NCI-H146 treated with DMSO at 0.1 percent for 48 hours (cell line): ENCODE data around the gene TIGD3.

Experiments used
- DNase-seq: peaks from one replicate; lab custom pipeline; 2025; ENCODE audit not compliant: unreplicated experiment; lab: John Stamatoyannopoulos, UW

Gene TIGD3, protein sequence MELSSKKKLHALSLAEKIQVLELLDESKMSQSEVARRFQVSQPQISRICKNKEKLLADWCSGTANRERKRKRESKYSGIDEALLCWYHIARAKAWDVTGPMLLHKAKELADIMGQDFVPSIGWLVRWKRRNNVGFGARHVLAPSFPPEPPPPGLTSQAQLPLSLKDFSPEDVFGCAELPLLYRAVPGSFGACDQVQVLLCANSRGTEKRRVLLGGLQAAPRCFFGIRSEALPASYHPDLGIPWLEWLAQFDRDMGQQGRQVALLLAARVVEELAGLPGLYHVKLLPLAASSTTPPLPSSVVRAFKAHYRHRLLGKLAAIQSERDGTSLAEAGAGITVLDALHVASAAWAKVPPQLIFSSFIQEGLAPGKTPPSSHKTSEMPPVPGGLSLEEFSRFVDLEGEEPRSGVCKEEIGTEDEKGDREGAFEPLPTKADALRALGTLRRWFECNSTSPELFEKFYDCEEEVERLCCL

DNA sequence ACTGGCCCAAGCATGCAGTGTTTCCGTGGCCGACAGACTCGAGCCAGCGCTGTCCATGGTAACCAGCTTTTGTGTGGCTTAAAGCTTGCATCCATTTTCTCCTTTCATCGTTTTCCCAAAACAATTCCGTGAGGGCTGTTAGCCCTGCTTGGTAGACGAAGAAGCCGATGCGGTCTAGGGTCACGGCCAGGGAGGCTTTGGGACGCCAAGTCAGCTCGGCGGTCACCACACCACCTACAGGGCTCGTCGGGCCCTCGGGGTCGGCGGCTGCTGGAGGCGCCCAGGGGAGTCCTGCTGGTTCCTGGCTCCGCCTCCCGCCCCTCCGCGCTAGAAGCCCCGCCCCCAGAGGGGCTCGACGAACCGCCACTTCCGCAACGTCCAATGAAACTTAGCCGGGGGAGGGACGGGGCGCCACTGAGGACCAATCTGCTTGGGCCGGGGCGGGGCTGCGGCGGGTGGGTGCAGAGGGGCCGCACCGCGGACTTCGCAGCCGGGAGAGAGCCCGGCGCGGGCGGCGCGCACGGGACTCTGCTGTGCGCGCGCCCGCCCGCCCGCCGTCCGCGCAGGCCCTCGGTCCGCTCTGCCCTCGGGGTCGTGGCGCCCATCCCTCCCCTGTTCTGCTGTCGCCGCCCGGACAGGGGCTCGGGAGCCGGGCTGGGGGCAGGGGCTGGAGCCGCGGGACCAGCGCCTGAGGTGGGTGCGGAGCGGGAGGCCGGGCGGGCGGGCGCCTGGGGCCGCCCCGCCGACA is at the start of gene TIGD3:
Gene TIGD3 (plus strand): TSS at position 487 of the 748 bp plus-strand sequence. CDS start 1,058 bp downstream, outside the sequence.
- DNase-seq: peak; percentile 95

DNA sequence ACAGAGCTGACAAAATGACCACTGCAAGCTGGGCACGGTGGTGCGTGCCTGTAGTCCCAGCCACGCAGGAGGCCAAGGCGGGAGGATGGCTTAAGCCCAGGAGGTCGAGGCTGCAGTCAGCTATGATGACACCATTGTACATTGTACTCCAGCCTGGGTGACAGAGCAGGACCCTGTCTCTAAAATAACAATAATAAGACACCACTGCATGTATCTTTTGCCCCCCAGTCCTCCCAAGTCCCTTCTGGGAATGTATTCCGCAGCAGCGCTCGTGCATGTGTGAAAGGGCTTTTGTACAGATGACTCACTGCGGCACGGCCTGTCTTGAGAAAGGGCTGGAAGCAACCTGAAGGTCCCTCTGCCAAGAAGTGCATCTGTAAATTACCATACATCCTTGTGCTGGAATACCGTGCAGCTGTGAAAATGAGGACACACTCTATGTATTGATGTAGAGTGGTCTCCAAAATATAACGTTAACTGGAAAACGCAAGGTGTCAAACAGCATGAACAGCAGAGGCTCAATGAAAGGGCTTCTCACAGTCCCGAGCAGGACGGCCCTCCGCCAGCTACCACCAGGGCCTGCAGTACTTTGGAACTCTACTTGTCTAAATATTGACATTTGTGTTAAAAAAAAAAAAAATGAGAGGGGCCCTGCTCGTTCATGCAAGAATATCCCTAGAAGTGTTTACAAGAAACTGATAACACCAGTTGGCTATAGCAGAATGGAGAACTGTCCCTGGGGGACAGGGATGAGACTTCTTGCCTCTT is 48.9 kb upstream of the TIGD3 start:
- DNase-seq: no peak

DNA sequence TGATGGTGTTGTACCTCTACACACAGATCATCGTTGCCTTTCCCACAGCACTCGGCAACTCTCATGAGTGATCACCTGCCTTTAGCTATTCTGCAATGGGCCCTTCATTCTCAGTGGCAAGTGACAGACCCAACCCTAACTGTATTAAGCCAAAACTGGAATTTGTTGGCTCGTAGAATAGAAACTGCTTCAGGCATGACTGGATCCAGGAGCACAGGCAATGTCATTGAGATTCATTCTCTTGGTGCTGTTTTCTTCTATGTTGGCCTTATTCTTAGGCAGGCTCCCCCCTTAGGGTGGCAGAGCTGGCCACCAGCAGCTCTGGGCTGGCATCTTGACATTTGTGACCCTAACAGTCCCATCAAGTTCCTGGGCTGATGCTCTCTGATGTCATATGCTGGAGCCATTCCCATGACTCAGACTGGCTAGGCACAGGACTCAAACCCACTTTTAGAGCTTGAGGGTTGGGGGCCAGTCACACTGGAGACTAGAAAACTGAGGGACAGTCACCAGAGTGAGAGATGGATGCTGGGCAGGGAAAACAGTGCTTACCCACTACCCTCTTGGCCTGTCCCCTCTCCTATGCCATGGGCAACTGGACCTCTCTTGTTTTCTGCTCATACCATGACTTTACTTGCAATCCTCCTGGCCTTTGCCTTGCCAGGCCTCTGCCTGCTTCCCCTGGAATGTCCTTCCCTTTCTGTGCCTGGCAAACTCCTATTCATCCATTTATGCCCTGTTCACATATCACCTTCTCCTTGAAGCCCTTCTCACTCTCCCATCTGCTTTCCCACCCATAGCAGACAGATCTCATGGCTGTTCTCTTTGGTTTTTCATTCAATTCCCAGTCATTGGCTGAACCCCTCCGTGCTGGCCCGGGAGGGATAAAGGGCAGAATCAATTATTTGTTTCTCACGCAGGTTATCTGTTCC is 47.0 kb upstream of the TIGD3 start:
- no peak for DNase-seq

DNA sequence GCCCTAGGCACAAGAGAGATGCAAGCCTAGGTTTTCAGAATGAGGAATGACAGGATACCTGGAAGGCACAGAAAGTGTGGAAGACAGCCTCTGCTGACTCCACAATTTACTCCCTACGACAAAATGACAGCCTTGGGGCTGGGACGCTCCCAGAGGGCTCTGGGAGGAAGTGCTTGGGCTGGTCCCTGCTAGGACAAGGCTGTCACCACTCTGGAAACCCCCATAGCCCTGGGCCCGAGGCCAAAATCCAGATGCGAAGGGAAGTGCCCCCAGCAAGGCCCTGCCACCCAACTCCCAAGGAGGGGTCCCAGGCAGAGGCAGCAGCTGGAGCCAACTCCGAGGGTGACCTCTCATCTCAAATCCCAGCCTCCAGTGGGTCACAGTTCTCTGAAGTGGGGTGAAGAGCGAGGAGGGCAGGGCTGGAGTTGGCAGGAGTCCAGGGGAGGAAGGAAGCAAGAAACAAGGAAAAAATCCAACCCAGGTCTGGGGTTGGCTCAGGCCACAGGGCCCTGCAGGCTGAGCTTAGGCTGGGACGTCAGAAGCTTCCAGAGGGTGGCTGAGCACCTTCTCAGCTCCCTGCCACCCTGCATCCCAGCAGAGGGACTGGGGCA is 46.2 kb upstream of the TIGD3 start:
- DNase-seq: no peak

DNA sequence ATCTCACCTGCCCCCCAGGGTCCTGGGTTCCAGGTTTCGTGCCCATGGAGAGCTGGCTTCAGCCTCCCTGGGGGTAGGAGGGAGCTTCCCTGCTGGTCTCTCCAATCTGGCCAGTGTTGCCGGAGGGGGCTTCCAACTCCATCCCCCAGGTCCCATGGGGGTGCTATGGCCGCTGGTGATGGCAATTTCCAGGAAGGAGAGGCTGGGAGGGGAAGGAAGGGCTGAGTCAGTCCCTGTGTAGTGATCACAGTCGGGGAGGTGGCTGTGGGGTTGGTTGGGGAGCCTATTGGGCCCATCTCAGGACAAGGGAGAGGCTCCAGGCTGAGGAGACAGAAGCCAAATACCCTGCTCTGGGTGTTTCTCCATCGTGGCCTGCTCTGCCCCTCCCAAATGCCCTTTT is 45.5 kb upstream of the TIGD3 start:
- no peak for DNase-seq

DNA sequence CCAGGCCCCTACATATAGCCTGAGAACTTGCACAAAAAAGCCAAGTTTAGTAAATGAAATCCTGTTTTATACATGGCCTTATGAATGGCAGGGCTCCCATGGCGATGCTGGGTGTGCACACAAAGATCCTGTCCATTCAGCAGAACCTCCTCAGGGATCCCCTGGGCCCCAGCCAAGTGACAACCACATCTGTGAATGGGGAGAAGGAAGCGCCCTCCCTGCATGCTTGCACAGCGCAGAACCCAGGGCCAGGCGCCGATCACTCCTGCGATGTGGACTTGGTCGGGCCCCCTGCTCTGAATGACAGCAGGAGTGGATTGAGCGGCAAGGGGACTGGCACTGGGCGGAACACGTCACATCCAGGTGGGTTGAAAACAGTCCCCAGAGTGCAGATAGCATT is 44.3 kb upstream of the TIGD3 start:
- no peak for DNase-seq

DNA sequence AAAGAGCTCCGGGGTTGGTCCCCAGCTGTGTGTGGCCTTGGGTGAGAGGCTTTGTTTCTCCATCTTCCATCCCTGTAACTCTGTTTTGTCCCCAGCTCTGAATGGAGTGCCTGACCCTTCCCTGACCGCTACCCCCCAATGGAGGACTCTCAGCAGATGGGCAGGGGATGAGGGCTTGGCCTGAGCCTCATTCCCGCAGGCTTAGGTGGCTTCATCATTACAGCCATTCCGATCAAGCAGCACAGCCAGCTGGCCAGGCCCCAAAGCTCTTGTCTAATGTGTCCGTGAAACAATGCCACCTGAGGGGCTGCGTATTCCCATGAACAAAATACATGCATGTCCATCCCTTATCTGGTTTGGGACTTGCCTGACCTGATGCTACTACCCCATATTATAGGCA is 43.8 kb upstream of the TIGD3 start:
- no peak for DNase-seq

DNA sequence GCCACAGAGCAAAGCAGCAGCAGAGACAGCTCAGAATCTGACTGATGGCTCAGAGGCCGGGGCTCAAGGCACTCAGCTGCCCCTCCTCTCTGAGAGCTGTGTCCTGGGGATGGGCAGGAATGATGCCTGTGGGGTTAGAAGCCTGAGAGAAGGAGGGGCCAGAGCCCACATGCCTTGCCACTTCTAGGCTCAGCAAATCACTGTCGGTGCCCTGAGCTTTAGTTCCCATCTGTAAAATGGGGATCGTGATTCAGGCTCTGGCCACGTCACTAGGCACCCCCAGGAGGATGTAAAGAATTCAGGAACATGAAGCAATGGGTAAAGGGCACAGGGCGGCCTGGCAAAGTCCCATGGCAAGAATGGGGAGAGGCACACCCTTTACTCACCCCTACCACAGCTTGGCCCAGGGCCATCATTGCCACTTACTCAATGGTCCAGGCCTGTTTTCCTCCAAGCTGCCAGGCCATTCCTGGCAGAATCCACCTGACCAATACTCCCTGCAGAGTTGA is 43.3 kb upstream of the TIGD3 start:
- no peak for DNase-seq

DNA sequence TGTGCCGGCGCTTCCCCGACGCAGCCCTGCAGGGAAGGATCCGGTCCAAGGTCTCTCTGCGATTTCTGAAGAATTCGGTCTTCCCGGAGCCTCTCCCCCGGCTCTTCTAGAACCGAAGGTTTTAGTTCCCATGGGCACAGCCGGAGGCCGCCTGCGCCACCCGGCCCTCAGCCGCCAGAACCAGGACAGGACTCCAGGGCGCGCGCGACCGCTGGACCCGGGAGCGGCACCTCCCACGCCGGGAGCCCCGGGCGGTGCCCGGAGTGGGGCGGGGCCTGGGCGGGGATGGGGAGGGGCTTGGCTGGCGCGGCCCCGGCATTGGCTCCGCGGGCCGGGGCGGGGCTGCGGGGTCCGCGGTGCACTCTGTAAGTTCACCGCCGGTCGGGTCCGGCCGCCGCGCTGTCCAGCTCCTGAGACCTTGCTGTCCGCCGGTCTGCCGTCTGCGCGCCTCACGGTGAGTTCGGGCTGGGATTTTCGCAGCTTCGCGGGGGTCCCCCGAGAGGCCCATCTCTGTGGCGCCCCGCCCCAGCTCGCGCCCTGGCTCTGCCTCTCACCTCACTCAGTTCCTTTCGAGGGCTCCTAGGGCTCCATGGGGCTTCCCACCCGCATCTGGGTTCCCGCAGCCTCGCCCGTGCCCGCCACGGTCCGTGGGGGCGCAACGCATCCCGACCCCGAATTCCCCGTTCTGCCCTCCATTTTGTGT is 39.9 kb upstream of the TIGD3 start, which contains the start of gene CDC42EP2:
Gene CDC42EP2 (plus strand): TSS at position 366 of the 703 bp plus-strand sequence. CDS start 6,033 bp downstream, outside the sequence.
- peak; percentile 42 for DNase-seq

DNA sequence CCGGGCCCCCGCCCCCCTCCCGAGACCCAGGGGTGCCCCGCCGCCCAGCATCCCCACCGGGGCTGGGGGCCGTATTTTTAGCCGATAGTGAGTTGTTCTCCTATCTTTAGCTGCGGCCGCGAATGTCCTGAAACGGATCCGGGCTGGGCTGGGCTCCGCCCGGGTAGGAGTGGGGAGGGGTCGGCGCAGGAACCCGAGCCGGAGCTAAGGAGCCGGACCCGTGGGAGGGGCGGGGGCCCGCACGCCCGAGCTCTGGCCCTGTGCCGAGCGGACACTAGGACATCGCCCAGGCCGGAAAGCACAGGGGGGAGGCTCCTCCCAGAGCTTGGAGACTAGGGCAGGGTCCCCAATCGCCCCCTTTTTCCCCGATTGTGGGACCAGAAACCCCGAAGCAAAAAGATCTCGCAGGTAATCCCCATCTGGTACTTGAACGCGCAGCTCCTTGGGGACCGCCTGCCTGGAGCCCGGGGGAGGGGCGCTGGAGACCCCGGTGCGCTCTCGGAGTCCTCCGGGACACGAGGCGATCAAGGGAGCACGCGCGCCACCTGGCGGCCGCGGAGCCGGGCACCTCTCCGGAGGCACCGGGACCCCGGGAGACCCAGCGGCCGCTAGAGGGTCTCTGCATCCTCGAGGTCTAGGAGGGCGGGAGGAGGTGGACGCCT is 39.2 kb upstream of the TIGD3 start:
- peak; percentile 43 for DNase-seq

DNA sequence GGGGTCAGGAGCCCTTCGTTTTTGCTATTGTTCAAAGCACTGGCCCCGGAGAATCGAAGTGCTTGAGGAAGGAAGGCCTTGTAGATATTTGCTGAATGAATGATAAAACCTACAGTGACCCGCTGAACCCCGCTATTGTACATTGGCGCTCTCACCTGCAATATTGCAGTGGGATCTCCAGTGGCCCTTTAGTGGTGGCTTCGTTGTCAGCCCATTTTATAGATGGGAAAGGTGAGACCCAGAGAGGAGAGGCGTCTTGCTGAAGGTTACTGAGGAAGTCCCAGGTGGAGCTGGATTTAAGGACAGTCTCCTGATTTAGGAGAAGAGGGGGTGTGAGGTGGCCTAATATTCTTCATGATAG is 38.7 kb upstream of the TIGD3 start:
- DNase-seq: no peak

DNA sequence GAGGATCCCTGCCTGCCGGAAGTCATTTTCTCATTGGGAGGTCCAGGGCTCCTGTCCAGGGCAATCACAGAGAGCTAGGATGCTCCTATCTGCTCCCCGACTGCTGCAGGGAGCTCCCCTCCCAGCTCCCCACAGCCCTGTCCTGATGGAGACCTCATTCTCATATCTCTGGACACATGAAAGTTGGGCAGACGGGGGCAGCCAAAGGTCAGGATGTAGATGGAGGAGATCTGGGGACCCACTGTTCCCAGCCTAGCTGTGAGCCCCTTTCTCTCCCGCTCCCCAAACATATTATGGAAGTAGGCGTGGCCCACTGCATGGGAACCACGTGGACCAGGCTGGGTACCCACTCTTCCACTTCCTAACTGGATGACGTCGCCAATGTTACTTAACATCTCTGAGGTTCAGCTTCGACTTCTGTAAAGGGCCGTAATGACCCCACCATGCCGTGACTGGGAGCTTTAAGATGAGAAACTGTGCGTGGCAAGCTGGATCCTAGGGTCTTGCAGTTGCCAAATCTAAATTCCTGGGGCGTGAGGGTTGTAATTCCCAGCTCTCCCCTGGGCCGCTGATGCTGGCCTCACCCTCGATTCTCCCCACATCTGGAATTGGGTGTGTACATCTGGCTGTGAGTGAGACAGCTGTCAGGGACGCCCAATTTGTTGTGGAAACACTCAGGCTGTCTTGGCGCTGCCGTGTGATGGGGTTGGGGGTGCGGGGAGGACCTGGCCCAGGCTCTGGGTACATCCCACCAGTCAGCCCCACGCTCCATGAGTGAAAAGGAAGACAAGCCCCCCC is 38.1 kb upstream of the TIGD3 start:
- no peak for DNase-seq

DNA sequence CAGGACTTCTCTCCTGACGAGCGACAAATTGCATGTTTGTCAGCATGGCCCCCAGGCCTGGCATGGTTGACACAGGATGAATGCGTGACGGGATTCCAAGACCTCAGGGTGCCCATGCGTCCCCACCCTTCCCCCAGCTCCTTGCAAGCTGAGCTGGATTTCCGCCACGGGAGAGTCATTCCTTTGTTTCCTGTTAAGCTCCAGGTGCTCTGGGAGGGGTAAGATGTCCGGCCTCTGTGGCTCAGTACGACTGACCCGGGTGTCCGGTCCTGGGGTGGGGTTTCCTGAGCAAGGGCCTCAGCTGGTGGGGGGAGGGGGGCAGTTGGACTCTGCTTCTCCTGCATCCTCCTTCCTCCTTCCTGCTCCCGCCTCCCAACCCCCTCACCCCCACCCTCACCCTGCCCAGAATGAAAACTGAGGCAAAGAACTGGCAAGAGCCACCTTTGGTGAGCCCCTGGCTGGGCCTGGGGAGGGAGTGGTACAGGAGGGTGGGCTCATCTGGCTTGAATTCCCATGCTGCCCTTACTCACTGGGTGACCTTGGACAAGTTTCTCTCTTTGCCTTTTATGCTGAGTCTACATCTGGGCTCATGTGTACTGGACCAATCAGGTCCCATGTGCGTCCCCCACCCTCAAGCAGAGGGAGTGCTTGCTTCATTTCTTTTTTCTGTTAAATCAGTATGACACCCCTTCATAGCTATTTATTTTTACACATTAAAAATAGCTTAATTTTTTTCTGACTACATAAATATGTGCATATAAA is 37.3 kb upstream of the TIGD3 start:
- DNase-seq: peak; percentile 27

DNA sequence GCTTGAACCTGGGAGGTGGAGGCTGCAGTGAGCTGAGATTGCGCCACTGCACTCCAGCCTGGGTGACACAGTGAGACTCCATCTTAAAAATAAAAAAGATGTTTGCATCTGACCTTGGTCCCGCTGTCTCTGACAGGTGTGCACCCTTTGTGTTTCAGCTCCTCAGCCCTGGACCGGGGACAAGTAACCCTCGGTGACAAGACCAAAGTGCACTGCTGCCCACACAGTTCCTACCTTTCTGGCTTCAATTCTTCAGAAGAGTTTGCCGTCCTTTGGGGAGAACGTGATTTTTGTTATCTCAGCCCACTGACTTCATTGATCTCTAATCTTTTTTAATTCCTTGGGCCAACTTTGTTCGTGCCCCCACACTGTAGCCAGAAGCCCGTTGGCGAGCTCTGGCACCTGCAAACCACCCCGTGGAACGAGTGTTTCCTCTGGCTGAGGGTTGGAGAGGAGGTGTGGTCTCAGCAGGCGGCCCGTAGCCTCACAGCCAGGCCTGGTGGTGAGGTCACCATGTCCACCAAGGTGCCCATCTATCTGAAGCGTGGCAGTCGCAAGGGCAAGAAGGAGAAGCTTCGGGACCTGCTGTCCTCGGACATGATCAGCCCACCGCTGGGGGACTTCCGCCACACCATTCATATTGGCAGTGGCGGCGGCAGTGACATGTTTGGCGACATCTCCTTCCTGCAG is 34.0 kb upstream of the TIGD3 start:
- no peak for DNase-seq

DNA sequence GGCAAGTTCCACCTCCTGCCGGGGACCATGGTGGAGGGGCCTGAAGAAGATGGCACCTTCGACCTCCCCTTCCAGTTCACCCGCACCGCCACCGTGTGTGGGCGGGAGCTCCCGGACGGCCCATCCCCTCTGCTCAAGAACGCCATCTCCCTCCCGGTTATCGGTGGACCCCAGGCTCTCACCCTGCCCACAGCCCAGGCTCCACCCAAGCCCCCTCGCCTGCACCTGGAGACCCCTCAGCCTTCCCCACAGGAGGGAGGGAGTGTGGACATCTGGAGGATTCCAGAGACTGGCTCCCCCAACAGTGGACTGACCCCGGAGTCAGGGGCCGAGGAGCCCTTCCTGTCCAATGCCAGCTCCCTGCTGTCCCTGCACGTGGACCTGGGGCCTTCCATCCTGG is 33.5 kb upstream of the TIGD3 start:
- DNase-seq: no peak

DNA sequence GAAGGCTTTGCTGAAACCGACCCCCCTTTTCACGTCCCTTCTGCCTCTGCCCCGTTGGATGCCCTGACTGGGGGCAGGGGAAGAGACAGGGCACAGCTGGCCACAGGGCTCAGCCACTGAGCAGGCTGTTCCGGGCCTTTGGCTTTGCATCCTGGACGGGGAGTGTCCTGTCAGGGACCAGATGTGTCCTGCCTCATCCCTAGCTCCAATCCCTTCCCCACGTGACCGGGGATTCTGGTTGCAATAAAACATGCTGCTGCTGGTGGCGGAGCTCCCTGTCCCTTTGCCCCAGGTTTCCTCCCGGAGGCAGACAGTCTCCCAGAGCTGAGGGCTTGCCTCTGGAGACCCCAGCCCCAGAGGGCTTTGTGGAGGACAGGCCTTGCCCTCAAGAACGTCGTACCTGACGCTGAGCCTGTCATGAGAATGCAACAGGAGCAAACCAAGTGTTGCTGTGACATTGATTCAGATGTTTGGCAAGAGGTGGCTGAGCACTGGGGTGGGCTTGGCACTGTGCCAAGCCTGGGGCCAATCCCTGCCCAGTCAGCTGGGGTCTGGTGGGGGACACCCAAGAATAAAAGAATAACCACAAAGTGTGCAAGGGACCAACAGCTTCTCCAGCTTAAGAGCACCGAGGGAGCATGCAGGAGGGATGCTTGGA is 32.6 kb upstream of the TIGD3 start:
- DNase-seq: no peak
